B cell (primary cell): Measurements from ENCODE around the gene SLC1A1.

Experiments
- CTCF ChIP-seq: fragments of 200-600 bp; IDR thresholded peaks from one replicate; pipeline ENCODE4 v1.8.0; 2022; ENCODE audit warnings: antibody characterized with exemption, mild to moderate bottlenecking
- EZH2 ChIP-seq: IDR thresholded peaks from 2 replicates; pipeline ENCODE4 v1.6.1; 2012; ENCODE audit warnings: borderline replicate concordance, low read depth, mild to moderate bottlenecking, moderate library complexity, low read length; ENCODE audit not compliant: insufficient read depth, poor library complexity, severe bottlenecking

DNA sequence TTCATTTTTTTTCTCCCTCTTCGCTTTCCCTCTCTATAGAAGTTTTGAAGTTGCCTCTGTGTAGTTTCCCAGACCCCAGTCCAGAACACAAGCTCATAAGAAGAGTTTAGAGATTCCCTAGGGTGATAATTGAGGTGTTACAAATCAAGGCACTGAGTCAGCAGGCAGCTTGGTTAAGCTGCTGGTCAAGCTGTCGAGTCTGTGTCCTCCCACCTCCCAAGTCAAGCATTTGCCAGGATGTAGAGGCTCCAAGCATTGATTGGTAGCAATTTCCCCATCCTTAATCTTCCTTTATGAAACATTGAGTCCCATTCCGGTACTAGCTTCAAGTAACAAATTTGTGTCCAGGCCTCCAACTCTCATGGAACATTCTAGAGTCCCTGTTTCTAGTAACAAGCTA lies 47.5 kb upstream of the SLC1A1 start:
- TF ChIP-seq CTCF, result no peak
- TF ChIP-seq EZH2, result no peak
